ENCODE results near the gene DPP7. TPM values are rescaled to one million over a fixed set of nuclear protein-coding genes. Genes with fewer than 3 reads are reported as not detected.
"Not testable (repeated sequence)": the region's sequence is repeated elsewhere in the genome, so short reads cannot be mapped to it uniquely, and the experiment has no call there.

DPP7 gene
- total and polyA plus RNA-seq, 12 donors: 91.4 to 677 (median 125) TPM

- ATAC-seq (no peak), DNase-seq (no peak)
- intact Hi-C loops (cut with DNase I): loop anchor here in 3 of 10 donors (5.0 to 10.0 kb wide), 2 partner anchors 34 to 47 kb away; partner anchors contain the start of genes ANAPC2 (in 2 of the 3), SSNA1 (in 2 of the 3), LRRC26 (in 1 of the 3) and TMEM210 (in 1 of the 3)
- Histone ChIP-seq H3K27me3 (peaks cover 48 to 99% (median 95%) of the 10 kb centered on the region in 7 donors), H3K4me1 (peaks cover 0 to 7% (median 5%) of the 10 kb centered on the region in 9 donors), H3K9me3 (no peaks in the 10 kb centered on the region), H3K4me3 (peak overlapping the region in 1 of 10 donors; percentile 24), H3K27ac (no peak overlapping the region), H3K36me3 (no peaks in the 10 kb centered on the region)
- 7 to 8% methylated on average over 25 of the region's 25 CpGs for WGBS, 2 donors
- TF ChIP-seq, protein P1, sequence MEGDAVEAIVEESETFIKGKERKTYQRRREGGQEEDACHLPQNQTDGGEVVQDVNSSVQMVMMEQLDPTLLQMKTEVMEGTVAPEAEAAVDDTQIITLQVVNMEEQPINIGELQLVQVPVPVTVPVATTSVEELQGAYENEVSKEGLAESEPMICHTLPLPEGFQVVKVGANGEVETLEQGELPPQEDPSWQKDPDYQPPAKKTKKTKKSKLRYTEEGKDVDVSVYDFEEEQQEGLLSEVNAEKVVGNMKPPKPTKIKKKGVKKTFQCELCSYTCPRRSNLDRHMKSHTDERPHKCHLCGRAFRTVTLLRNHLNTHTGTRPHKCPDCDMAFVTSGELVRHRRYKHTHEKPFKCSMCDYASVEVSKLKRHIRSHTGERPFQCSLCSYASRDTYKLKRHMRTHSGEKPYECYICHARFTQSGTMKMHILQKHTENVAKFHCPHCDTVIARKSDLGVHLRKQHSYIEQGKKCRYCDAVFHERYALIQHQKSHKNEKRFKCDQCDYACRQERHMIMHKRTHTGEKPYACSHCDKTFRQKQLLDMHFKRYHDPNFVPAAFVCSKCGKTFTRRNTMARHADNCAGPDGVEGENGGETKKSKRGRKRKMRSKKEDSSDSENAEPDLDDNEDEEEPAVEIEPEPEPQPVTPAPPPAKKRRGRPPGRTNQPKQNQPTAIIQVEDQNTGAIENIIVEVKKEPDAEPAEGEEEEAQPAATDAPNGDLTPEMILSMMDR (IDR thresholded peaks at IDR 0.05): no peak
These were observed 23.7 kb upstream of the DPP7 start for GRCh38 chr9:137138058-137138721.

- Histone ChIP-seq H3K9me3 (no peaks in the 10 kb centered on the region), H3K27me3 (peaks cover 47 to 97% (median 88%) of the 10 kb centered on the region in 7 donors), H3K27ac (no peak overlapping the region), H3K4me3 (no peak overlapping the region), H3K36me3 (no peaks in the 10 kb centered on the region), H3K4me1 (peaks cover 0 to 7% (median 5%) of the 10 kb centered on the region in 9 donors)
- TF ChIP-seq, protein P1 (IDR thresholded peaks at IDR 0.05): no peak
- DNase-seq: no peak
- peak in 1 of 8 donors; percentile 45 for ATAC-seq
- 69% methylated on average over 23 of the region's 23 CpGs for WGBS, 2 donors
- intact Hi-C loops (cut with DNase I): loop anchor here in 3 of 10 donors (5.0 to 10.0 kb wide), 2 partner anchors 35 to 48 kb away; partner anchors contain the start of genes ANAPC2 (in 2 of the 3), SSNA1 (in 2 of the 3), LRRC26 (in 1 of the 3) and TMEM210 (in 1 of the 3)
These were observed 22.5 kb upstream of the DPP7 start for GRCh38 chr9:137136881-137137607.

GRCh38 chr9:137136261-137136880, 21.8 kb upstream of the DPP7 start:
- intact Hi-C loops (cut with DNase I): loop anchor here in 3 of 10 donors (5.0 to 10.0 kb wide), 2 partner anchors 36 to 48 kb away; partner anchors contain the start of genes ANAPC2 (in 2 of the 3), SSNA1 (in 2 of the 3), LRRC26 (in 1 of the 3) and TMEM210 (in 1 of the 3)
- Histone ChIP-seq H3K4me1 (peaks cover 0 to 7% (median 5%) of the 10 kb centered on the region in 9 donors), H3K4me3 (no peak overlapping the region), H3K36me3 (no peaks in the 10 kb centered on the region), H3K9me3 (no peaks in the 10 kb centered on the region), H3K27ac (no peak overlapping the region), H3K27me3 (peaks cover 44 to 90% (median 82%) of the 10 kb centered on the region in 7 donors)
- WGBS, 2 donors: 27 to 37% methylated on average over 27 of the region's 27 CpGs
- DNase-seq (no peak), ATAC-seq (no peak)
- TF ChIP-seq, protein P1 (IDR thresholded peaks at IDR 0.05): no peak

GRCh38 chr9:137135154-137135553, 20.6 kb upstream of the DPP7 start:
- not testable (repeated sequence) for DNase-seq, ATAC-seq, H3K36me3 ChIP-seq, H3K27ac ChIP-seq, H3K4me1 ChIP-seq, H3K4me3 ChIP-seq
- 83 to 85% methylated on average over 9 of the region's 9 CpGs for WGBS, 2 donors
- Histone ChIP-seq H3K9me3 (peaks cover 0 to 10% (median 0%) of the 10 kb centered on the region in 11 donors), H3K27me3 (peaks cover 33 to 89% (median 73%) of the 10 kb centered on the region in 7 donors)
- intact Hi-C loops (cut with DNase I): loop anchor here in 3 of 10 donors (5.0 to 10.0 kb wide), 2 partner anchors 37 to 50 kb away; partner anchors contain the start of genes ANAPC2 (in 2 of the 3), SSNA1 (in 2 of the 3), LRRC26 (in 1 of the 3) and TMEM210 (in 1 of the 3)

Measured in heart right ventricle (tissue), 16 donors.